Measurements from ENCODE around the gene RNF123. TPM values are rescaled to one million over a fixed set of nuclear protein-coding genes. Genes with fewer than 3 reads are reported as not detected.

Gene RNF123
- total RNA-seq, 1 donor from 2014 or later = 25.8 TPM

DNA sequence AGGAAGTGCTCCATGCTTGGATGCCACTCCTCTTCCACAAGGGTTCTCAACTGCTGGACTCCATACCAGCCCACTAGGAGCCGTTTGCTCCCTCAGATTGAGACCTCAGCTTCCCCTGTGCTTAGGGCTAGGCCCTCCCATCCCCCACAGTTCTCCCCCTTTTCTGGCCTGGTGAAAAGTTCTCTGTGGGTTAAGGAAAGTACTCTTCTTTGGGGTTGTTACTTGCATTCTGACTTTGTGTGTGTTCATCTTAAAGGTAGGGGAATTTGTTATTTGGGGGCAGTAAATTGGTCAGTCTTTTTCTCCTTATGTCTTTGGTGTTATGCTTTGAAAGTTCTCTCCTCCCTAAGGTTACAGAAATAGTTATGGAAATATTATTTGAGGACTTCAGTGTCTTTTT lies 39.2 kb upstream of the RNF123 start:
- no peaks in the 10 kb centered on the region for H3K9me3 ChIP-seq
- intact Hi-C loops (cut with DNase I) = no loop called here
- TF ChIP-seq, protein P1, sequence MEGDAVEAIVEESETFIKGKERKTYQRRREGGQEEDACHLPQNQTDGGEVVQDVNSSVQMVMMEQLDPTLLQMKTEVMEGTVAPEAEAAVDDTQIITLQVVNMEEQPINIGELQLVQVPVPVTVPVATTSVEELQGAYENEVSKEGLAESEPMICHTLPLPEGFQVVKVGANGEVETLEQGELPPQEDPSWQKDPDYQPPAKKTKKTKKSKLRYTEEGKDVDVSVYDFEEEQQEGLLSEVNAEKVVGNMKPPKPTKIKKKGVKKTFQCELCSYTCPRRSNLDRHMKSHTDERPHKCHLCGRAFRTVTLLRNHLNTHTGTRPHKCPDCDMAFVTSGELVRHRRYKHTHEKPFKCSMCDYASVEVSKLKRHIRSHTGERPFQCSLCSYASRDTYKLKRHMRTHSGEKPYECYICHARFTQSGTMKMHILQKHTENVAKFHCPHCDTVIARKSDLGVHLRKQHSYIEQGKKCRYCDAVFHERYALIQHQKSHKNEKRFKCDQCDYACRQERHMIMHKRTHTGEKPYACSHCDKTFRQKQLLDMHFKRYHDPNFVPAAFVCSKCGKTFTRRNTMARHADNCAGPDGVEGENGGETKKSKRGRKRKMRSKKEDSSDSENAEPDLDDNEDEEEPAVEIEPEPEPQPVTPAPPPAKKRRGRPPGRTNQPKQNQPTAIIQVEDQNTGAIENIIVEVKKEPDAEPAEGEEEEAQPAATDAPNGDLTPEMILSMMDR (IDR thresholded peaks at IDR 0.05) = no peak
- TF ChIP-seq POLR2AphosphoS5 (IDR thresholded peaks at IDR 0.05; ENCODE audit: insufficient read depth in 1 of 2, low read depth in 1 of 2) = no peak
- TF ChIP-seq POLR2A (IDR thresholded peaks at IDR 0.05) = no peak
- H3K36me3 ChIP-seq = no peaks in the 10 kb centered on the region
- no peaks in the 10 kb centered on the region for H3K4me1 ChIP-seq
- no peak for DNase-seq (ENCODE audit: extremely low spot score in 2 of 2)
- no peak overlapping the region for H3K4me3 ChIP-seq
- H3K27ac ChIP-seq = no peak overlapping the region
- no peaks in the 10 kb centered on the region for H3K27me3 ChIP-seq

DNA sequence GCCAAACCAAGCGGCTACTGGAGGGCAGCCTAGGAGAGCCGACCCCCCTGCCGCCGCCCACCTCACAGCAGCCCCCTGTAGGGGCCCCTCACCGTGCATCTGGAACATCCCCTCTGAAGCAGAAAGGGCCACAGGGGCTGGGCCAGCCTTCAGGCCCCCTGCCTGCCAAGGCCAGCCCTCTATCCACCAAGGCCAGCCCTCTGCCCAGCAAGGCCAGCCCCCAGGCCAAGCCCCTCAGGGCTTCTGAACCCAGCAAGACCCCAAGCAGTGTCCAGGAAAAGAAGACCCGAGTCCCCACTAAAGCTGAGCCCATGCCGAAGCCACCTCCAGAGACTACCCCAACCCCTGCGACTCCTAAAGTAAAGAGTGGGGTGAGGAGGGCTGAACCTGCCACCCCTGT lies 38.7 kb upstream of the RNF123 start:
- TF ChIP-seq POLR2A (IDR thresholded peaks at IDR 0.05) (no peak), POLR2AphosphoS5 (IDR thresholded peaks at IDR 0.05; ENCODE audit: insufficient read depth in 1 of 2, low read depth in 1 of 2) (no peak)
- TF ChIP-seq, protein P1 (IDR thresholded peaks at IDR 0.05) = no peak
- no peaks in the 10 kb centered on the region for H3K4me1 ChIP-seq
- H3K27me3 ChIP-seq = no peaks in the 10 kb centered on the region
- no peak overlapping the region for H3K27ac ChIP-seq
- intact Hi-C loops (cut with DNase I) = no loop called here
- no peak for DNase-seq (ENCODE audit: extremely low spot score in 2 of 2)
- H3K9me3 ChIP-seq = no peaks in the 10 kb centered on the region
- H3K4me3 ChIP-seq = no peak overlapping the region
- H3K36me3 ChIP-seq = no peaks in the 10 kb centered on the region

DNA sequence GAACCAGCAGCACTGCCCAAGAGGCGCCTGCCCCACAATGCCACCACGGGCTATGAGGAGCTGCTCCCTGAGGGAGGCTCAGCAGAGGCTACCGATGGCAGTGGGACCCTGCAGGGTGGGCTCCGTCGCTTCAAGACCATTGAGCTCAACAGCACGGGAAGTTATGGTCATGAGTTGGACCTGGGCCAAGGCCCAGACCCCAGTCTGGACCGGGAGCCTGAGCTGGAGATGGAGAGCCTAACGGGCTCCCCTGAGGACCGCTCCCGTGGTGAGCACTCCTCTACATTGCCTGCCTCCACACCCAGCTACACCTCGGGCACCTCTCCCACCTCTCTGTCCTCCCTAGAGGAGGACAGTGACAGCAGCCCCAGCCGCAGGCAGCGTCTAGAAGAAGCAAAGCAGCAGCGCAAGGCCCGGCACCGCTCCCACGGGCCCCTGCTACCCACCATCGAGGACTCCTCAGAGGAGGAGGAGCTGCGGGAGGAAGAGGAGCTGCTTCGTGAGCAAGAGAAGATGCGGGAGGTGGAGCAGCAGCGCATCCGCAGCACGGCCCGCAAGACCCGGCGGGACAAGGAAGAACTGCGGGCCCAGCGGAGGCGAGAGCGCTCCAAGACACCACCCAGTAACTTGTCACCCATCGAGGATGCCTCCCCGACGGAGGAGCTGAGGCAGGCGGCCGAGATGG lies 37.0 kb upstream of the RNF123 start:
- H3K4me1 ChIP-seq = no peaks in the 10 kb centered on the region

DNA sequence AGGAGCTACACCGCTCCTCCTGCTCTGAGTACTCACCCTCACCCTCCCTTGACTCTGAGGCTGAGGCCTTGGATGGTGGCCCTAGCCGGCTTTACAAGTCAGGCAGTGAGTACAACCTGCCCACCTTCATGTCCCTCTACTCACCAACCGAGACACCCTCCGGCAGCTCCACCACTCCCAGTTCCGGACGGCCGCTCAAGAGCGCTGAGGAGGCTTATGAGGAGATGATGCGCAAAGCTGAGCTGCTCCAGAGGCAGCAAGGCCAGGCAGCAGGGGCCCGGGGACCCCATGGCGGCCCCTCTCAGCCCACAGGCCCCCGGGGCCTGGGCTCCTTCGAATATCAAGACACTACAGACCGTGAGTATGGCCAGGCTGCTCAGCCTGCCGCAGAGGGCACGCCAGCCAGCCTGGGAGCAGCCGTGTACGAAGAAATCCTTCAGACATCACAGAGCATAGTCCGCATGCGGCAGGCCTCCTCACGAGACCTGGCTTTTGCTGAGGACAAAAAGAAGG lies 36.4 kb upstream of the RNF123 start:
- Histone ChIP-seq H3K27ac (no peak overlapping the region), H3K27me3 (no peaks in the 10 kb centered on the region), H3K4me3 (no peak overlapping the region), H3K4me1 (no peaks in the 10 kb centered on the region), H3K36me3 (no peaks in the 10 kb centered on the region), H3K9me3 (no peaks in the 10 kb centered on the region)
- intact Hi-C loops (cut with DNase I) = no loop called here
- DNase-seq (ENCODE audit: extremely low spot score in 2 of 2) = no peak
- TF ChIP-seq POLR2AphosphoS5 (IDR thresholded peaks at IDR 0.05; ENCODE audit: insufficient read depth in 1 of 2, low read depth in 1 of 2) = no peak

More for the DNA sequence above, 37.0 kb upstream of the RNF123 start:
- intact Hi-C loops (cut with DNase I) = no loop called here
- Histone ChIP-seq H3K27me3 (no peaks in the 10 kb centered on the region), H3K9me3 (no peaks in the 10 kb centered on the region), H3K27ac (no peak overlapping the region), H3K36me3 (no peaks in the 10 kb centered on the region), H3K4me3 (no peak overlapping the region)
- TF ChIP-seq, protein P1 (IDR thresholded peaks at IDR 0.05) = no peak
- no peak for TF ChIP-seq POLR2A (IDR thresholded peaks at IDR 0.05)
- TF ChIP-seq POLR2AphosphoS5 (IDR thresholded peaks at IDR 0.05; ENCODE audit: insufficient read depth in 1 of 2, low read depth in 1 of 2) = no peak
- DNase-seq (ENCODE audit: extremely low spot score in 2 of 2) = no peak

GRCh38 chr3:49653621-49654020 lies 35.7 kb upstream of the RNF123 start:
- intact Hi-C loops (cut with DNase I) = no loop called here

More at GRCh38 chr3:49653621-49654020, 35.7 kb upstream of the RNF123 start:
- no peaks in the 10 kb centered on the region for H3K9me3 ChIP-seq
- no peaks in the 10 kb centered on the region for H3K4me1 ChIP-seq
- H3K27me3 ChIP-seq = no peaks in the 10 kb centered on the region
- no peak overlapping the region for H3K27ac ChIP-seq
- DNase-seq (ENCODE audit: extremely low spot score in 2 of 2) = no peak
- H3K36me3 ChIP-seq = no peaks in the 10 kb centered on the region
- H3K4me3 ChIP-seq = no peak overlapping the region
- TF ChIP-seq POLR2A (IDR thresholded peaks at IDR 0.05) (no peak), POLR2AphosphoS5 (IDR thresholded peaks at IDR 0.05; ENCODE audit: insufficient read depth in 1 of 2, low read depth in 1 of 2) (no peak)
- TF ChIP-seq, protein P1 (IDR thresholded peaks at IDR 0.05) = no peak

Measured in vagina (tissue), 2 donors.